ENCODE data around the gene MED13L. TPM values are rescaled to one million over a fixed set of nuclear protein-coding genes. Genes with fewer than 3 reads are reported as not detected.

The MED13L gene
- total and polyA plus RNA-seq, 2 of the 8 experiments (the other 6 are each of a cell fraction or from before 2014, with no cell fraction given), result 15.9 to 51.7 TPM

DNA sequence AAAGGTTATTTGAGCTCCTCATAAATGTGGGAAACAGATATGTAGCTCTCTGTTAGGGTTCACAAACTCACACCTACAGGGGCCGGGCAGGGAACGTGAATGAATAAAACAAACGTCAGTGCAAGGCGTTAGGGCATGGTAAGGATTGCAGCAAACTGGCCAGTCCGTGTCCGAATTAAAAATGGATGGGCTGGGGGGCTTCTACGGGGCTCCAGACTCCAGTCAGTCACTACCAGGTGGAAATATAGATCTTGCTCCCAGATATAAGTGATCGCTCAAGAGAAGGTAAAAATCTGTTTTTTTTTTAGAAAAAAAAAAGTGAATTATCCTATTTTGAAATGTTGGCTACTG, 333.1 kb downstream of the MED13L start (continued):
- TF ChIP-seq CHD2 (IDR thresholded peaks at IDR 0.05; ENCODE audit: low read length) (no peak), SIN3A (conservative IDR thresholded peaks at IDR 0.05 in 1 of 2, IDR thresholded peaks at IDR 0.05 in 1 of 2; ENCODE audit: low read depth in 1 of 2, low read length in 2 of 2) (no peak), MAFK (IDR thresholded peaks at IDR 0.05; ENCODE audit: low read depth, low read length) (no peak), RXRA (IDR thresholded peaks at IDR 0.05; ENCODE audit: insufficient read depth, low read depth, low read length) (no peak), JUN (IDR thresholded peaks at IDR 0.05; ENCODE audit: low read depth, low read length) (no peak)
- TF ChIP-seq, protein P1, sequence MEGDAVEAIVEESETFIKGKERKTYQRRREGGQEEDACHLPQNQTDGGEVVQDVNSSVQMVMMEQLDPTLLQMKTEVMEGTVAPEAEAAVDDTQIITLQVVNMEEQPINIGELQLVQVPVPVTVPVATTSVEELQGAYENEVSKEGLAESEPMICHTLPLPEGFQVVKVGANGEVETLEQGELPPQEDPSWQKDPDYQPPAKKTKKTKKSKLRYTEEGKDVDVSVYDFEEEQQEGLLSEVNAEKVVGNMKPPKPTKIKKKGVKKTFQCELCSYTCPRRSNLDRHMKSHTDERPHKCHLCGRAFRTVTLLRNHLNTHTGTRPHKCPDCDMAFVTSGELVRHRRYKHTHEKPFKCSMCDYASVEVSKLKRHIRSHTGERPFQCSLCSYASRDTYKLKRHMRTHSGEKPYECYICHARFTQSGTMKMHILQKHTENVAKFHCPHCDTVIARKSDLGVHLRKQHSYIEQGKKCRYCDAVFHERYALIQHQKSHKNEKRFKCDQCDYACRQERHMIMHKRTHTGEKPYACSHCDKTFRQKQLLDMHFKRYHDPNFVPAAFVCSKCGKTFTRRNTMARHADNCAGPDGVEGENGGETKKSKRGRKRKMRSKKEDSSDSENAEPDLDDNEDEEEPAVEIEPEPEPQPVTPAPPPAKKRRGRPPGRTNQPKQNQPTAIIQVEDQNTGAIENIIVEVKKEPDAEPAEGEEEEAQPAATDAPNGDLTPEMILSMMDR (IDR thresholded peaks at IDR 0.05; ENCODE audit: control extremely low read depth in 1 of 3, insufficient read depth in 1 of 3, low read depth in 1 of 3, low read length in 3 of 3), result no peak
